HepG2 (cell line): Measurements from ENCODE around the gene UBTF.

Source experiments
- FOSL1 ChIP-seq: sonication (generic); formaldehyde crosslinking; IDR thresholded peaks from 2 replicates; pipeline ENCODE4 v1.9.0; 2021; ENCODE audit warnings: missing genetic modification reagents, borderline replicate concordance
- MEF2D ChIP-seq: sonication (generic); formaldehyde crosslinking; IDR thresholded peaks from 2 replicates; pipeline ENCODE4 v1.5.1; 2020; ENCODE audit warnings: mild to moderate bottlenecking, missing genetic modification reagents
- NR3C1 ChIP-seq: sonication (generic); formaldehyde crosslinking; IDR thresholded peaks from 2 replicates; pipeline ENCODE4 v1.4.0; 2020; ENCODE audit warnings: missing genetic modification reagents
- YY1 ChIP-seq: IDR thresholded peaks from 2 replicates; pipeline ENCODE4 v1.6.1; 2011; ENCODE audit warnings: low read length, low read depth, moderate library complexity, mild to moderate bottlenecking; ENCODE audit not compliant: insufficient read depth, insufficient replicate concordance
- ZNF121 ChIP-seq: sonication (generic); formaldehyde crosslinking; IDR thresholded peaks from 2 replicates; pipeline ENCODE4 v1.5.0; 2020; ENCODE audit warnings: mild to moderate bottlenecking, missing genetic modification reagents
- ZNF274 ChIP-seq: sonication (generic); formaldehyde crosslinking; IDR thresholded peaks from 2 replicates; pipeline ENCODE4 v1.5.1; 2020; ENCODE audit warnings: mild to moderate bottlenecking, missing genetic modification reagents
- ZNF350 ChIP-seq: sonication (generic); formaldehyde crosslinking; IDR thresholded peaks from 2 replicates; pipeline ENCODE4 v1.4.0; 2020; ENCODE audit warnings: mild to moderate bottlenecking, low read depth, missing genetic modification reagents, borderline replicate concordance
- ZNF564 ChIP-seq: sonication (generic); formaldehyde crosslinking; IDR thresholded peaks from 2 replicates; pipeline ENCODE4 v1.8.1; 2023; ENCODE audit warnings: mild to moderate bottlenecking, missing genetic modification reagents
- TF ChIP-seq, protein P1 (sequence below): sonication (generic); formaldehyde crosslinking; IDR thresholded peaks from 2 replicates; pipeline ENCODE4 v1.4.0; 2020; ENCODE audit warnings: missing genetic modification reagents
- TF ChIP-seq, protein P2 (sequence below): sonication (generic); formaldehyde crosslinking; IDR thresholded peaks from 2 replicates; pipeline ENCODE4 v1.5.0; 2020; ENCODE audit warnings: mild to moderate bottlenecking, missing genetic modification reagents, moderate library complexity
- TF ChIP-seq, protein P3 (sequence below): sonication (generic); formaldehyde crosslinking; IDR thresholded peaks from 2 replicates; pipeline ENCODE4 v1.5.1; 2020; ENCODE audit warnings: missing genetic modification reagents, mild to moderate bottlenecking, borderline replicate concordance

- TF ChIP-seq MEF2D (CRISPR knock-in tag) = peak; percentile 58
- no peak for TF ChIP-seq ZNF350 (CRISPR knock-in tag)
- TF ChIP-seq FOSL1 (CRISPR knock-in tag) = no peak
- TF ChIP-seq ZNF121 = no peak
- TF ChIP-seq, protein P1, sequence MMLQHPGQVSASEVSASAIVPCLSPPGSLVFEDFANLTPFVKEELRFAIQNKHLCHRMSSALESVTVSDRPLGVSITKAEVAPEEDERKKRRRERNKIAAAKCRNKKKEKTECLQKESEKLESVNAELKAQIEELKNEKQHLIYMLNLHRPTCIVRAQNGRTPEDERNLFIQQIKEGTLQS = no peak
- TF ChIP-seq, protein P2, sequence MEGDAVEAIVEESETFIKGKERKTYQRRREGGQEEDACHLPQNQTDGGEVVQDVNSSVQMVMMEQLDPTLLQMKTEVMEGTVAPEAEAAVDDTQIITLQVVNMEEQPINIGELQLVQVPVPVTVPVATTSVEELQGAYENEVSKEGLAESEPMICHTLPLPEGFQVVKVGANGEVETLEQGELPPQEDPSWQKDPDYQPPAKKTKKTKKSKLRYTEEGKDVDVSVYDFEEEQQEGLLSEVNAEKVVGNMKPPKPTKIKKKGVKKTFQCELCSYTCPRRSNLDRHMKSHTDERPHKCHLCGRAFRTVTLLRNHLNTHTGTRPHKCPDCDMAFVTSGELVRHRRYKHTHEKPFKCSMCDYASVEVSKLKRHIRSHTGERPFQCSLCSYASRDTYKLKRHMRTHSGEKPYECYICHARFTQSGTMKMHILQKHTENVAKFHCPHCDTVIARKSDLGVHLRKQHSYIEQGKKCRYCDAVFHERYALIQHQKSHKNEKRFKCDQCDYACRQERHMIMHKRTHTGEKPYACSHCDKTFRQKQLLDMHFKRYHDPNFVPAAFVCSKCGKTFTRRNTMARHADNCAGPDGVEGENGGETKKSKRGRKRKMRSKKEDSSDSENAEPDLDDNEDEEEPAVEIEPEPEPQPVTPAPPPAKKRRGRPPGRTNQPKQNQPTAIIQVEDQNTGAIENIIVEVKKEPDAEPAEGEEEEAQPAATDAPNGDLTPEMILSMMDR (CRISPR knock-in tag) = peak; percentile 27; the same call in 1 of the 2 replicates
- 0 out of 2 replicates have a peak, but pooled peaks have one; percentile 30 for TF ChIP-seq ZNF274 (CRISPR knock-in tag)
- TF ChIP-seq, protein P3, sequence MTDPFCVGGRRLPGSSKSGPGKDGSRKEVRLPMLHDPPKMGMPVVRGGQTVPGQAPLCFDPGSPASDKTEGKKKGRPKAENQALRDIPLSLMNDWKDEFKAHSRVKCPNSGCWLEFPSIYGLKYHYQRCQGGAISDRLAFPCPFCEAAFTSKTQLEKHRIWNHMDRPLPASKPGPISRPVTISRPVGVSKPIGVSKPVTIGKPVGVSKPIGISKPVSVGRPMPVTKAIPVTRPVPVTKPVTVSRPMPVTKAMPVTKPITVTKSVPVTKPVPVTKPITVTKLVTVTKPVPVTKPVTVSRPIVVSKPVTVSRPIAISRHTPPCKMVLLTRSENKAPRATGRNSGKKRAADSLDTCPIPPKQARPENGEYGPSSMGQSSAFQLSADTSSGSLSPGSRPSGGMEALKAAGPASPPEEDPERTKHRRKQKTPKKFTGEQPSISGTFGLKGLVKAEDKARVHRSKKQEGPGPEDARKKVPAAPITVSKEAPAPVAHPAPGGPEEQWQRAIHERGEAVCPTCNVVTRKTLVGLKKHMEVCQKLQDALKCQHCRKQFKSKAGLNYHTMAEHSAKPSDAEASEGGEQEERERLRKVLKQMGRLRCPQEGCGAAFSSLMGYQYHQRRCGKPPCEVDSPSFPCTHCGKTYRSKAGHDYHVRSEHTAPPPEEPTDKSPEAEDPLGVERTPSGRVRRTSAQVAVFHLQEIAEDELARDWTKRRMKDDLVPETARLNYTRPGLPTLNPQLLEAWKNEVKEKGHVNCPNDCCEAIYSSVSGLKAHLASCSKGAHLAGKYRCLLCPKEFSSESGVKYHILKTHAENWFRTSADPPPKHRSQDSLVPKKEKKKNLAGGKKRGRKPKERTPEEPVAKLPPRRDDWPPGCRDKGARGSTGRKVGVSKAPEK (CRISPR knock-in tag) = no peak
- TF ChIP-seq ZNF564 (CRISPR knock-in tag) = 0 out of 2 replicates have a peak, but pooled peaks have one; percentile 74
- no peak for TF ChIP-seq NR3C1
- peak; percentile 73 for TF ChIP-seq YY1
Measured at GRCh38 chr17:44221084-44221861, 1.8 kb upstream of the UBTF start.
